ENCODE results near the gene SCGB1C1. TPM values are rescaled to one million over a fixed set of nuclear protein-coding genes. Genes with fewer than 3 reads are reported as not detected.
"Not testable (repeated sequence)": the region's sequence is repeated elsewhere in the genome, so short reads cannot be mapped to it uniquely, and the experiment has no call there.

SCGB1C1 gene
- total and polyA plus RNA-seq, 4 donors: not detected

DNA sequence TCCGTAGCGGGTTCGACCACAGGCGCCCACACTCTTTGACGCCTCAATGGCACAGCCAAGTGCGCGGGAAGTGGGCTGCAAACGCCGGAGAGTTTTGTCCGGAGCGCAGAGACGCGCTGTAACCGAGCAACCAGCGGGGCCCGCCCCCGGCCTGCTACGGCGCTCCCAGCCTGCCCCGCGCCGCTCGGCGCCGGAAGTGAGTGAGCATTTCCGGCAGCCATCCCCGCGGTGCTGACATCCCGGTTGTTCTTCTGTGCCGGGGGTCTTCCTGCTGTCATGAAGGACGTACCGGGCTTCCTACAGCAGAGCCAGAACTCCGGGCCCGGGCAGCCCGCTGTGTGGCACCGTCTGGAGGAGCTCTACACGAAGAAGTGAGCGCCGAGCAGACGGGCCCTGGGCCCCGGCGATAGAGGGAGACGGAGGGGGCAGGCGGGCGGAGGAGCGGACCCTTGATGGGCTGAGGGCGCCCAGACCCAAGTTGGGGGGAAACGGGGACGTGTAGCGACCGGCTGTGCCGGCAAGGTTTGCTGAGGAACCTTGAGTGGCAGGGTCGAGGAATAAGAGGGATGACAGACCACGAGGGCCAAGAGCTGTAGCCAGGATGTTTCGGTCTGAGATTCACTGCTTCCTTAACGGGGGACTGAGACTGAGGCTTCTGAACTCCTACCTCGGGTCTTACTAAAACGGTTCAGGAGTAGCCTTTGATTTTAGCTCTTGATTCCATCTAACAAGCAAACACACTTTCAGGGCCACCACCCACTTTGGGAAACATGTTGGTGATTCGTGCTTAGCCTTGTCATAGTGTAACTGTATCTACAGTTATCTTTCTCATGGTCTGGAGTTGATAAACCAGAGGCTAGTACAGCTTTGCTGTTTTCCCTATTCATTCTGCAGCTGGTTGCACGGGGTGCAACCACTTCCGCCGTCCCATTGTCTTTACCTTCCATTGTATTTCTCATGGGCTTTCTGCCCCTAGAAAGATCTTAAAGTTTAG, 44.2 kb downstream of the SCGB1C1 start, which contains the start of gene PSMD13:
PSMD13 (plus strand) TSS at position 203 of the 994 bp plus-strand sequence; CDS start at position 277, 74 bp downstream.
- Histone ChIP-seq H3K27ac (ENCODE audit: low read depth in 1 of 2, low read length in 1 of 2) (peak within 1 kb of the TSS; percentile 98 to 99), H3K9ac (ENCODE audit: insufficient read depth in 1 of 2, low read length in 2 of 2) (peak within 1 kb of the TSS; percentile 93 to 95), H3K36me3 (ENCODE audit: control insufficient read depth in 4 of 4, insufficient read depth in 4 of 4, low read length in 4 of 4) (peaks cover 7 to 16% (median 11%) of the 10 kb centered on the region in 4 donors), H3K9me3 (ENCODE audit: control insufficient read depth in 4 of 4, insufficient read depth in 3 of 4, low read length in 3 of 4) (no peaks in the 10 kb centered on the region), H3K4me3 (peak within 1 kb of the TSS; percentile 99), H3K27me3 (ENCODE audit: control insufficient read depth in 3 of 3, insufficient read depth in 3 of 3, low read length in 2 of 3) (no peaks in the 10 kb centered on the region), H3K4me1 (ENCODE audit: control insufficient read depth in 5 of 5, insufficient read depth in 5 of 5, low read length in 5 of 5) (peaks cover 5 to 19% (median 15%) of the 10 kb centered on the region in 5 donors)
- 1 to 2% methylated on average over 62 of the region's 62 CpGs for WGBS, 2 donors
- DNase-seq: peak; percentile 90 to 93 (median 90)
- no peak for TF ChIP-seq CTCF (IDR thresholded peaks at IDR 0.05; ENCODE audit: control extremely low read depth, extremely low read depth)
- peak; percentile 95 for ATAC-seq (ENCODE audit: insufficient read depth, low FRiP score)

GRCh38 chr11:238346-238745, 45.5 kb downstream of the SCGB1C1 start:
- not testable (repeated sequence) for H3K27me3 ChIP-seq (ENCODE audit: control insufficient read depth in 3 of 3, insufficient read depth in 3 of 3, low read length in 2 of 3); H3K27ac ChIP-seq (ENCODE audit: low read depth in 1 of 2, low read length in 1 of 2); ATAC-seq (ENCODE audit: insufficient read depth, low FRiP score); DNase-seq; H3K9ac ChIP-seq (ENCODE audit: insufficient read depth in 1 of 2, low read length in 2 of 2); H3K4me3 ChIP-seq; H3K9me3 ChIP-seq (ENCODE audit: control insufficient read depth in 4 of 4, insufficient read depth in 3 of 4, low read length in 3 of 4)
- H3K36me3 ChIP-seq (ENCODE audit: control insufficient read depth in 4 of 4, insufficient read depth in 4 of 4, low read length in 4 of 4): peaks cover 7 to 13% (median 10%) of the 10 kb centered on the region in 4 donors
- peaks cover 5 to 19% (median 15%) of the 10 kb centered on the region in 5 donors for H3K4me1 ChIP-seq (ENCODE audit: control insufficient read depth in 5 of 5, insufficient read depth in 5 of 5, low read length in 5 of 5)
- WGBS, 2 donors: 88 to 93% methylated on average over 7 of the region's 7 CpGs

DNA sequence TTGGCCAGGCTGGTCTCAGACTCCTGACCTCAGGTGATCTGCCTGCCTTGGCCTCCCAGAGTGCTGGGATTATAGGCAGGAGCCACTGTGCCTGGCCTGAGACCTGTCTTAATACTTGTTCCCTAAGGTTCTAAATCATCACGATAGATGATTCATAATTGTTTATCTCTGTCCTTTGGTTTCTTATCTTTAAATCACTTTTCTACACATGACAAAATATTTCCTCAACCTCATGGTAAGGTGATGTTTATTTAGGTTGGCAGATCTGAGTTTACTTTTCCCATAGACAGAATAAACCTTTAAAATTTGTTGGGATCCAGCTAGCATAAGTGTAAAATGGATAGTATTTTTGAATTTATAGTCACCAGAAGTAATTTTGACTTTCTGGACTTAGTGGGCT, 47.4 kb downstream of the SCGB1C1 start:
- no peak overlapping the region for H3K27ac ChIP-seq (ENCODE audit: low read depth in 1 of 2, low read length in 1 of 2)
- no peak overlapping the region for H3K9ac ChIP-seq (ENCODE audit: insufficient read depth in 1 of 2, low read length in 2 of 2)
- peaks cover 12 to 25% (median 17%) of the 10 kb centered on the region in 4 donors for H3K36me3 ChIP-seq (ENCODE audit: control insufficient read depth in 4 of 4, insufficient read depth in 4 of 4, low read length in 4 of 4)
- peaks cover 0 to 16% (median 12%) of the 10 kb centered on the region in 5 donors for H3K4me1 ChIP-seq (ENCODE audit: control insufficient read depth in 5 of 5, insufficient read depth in 5 of 5, low read length in 5 of 5)
- no peak for DNase-seq
- no peaks in the 10 kb centered on the region for H3K27me3 ChIP-seq (ENCODE audit: control insufficient read depth in 3 of 3, insufficient read depth in 3 of 3, low read length in 2 of 3)
- H3K9me3 ChIP-seq (ENCODE audit: control insufficient read depth in 4 of 4, insufficient read depth in 3 of 4, low read length in 3 of 4): no peaks in the 10 kb centered on the region
- H3K4me3 ChIP-seq: no peak overlapping the region
- WGBS, 2 donors: 63 to 71% methylated on average over 1 of the region's 1 CpG
- TF ChIP-seq CTCF (IDR thresholded peaks at IDR 0.05; ENCODE audit: control extremely low read depth, extremely low read depth): no peak
- ATAC-seq (ENCODE audit: insufficient read depth, low FRiP score): no peak

GRCh38 chr11:241634-242033, 48.8 kb downstream of the SCGB1C1 start:
- ATAC-seq (ENCODE audit: insufficient read depth, low FRiP score): no peak
- Histone ChIP-seq H3K9me3 (ENCODE audit: control insufficient read depth in 4 of 4, insufficient read depth in 3 of 4, low read length in 3 of 4) (no peaks in the 10 kb centered on the region), H3K27me3 (ENCODE audit: control insufficient read depth in 3 of 3, insufficient read depth in 3 of 3, low read length in 2 of 3) (no peaks in the 10 kb centered on the region), H3K9ac (ENCODE audit: insufficient read depth in 1 of 2, low read length in 2 of 2) (no peak overlapping the region), H3K27ac (ENCODE audit: low read depth in 1 of 2, low read length in 1 of 2) (peak overlapping the region in 1 of 2 donors; percentile 37), H3K4me1 (ENCODE audit: control insufficient read depth in 5 of 5, insufficient read depth in 5 of 5, low read length in 5 of 5) (peaks cover 0 to 11% (median 9%) of the 10 kb centered on the region in 5 donors), H3K36me3 (ENCODE audit: control insufficient read depth in 4 of 4, insufficient read depth in 4 of 4, low read length in 4 of 4) (peaks cover 19 to 33% (median 27%) of the 10 kb centered on the region in 4 donors), H3K4me3 (no peak overlapping the region)
- DNase-seq: no peak
- TF ChIP-seq CTCF (IDR thresholded peaks at IDR 0.05; ENCODE audit: control extremely low read depth, extremely low read depth): no peak
- 97% methylated on average over 5 of the region's 5 CpGs for WGBS, 2 donors
